ENCODE measurements around the gene AK4. TPM values are rescaled to one million over a fixed set of nuclear protein-coding genes. Genes with fewer than 3 reads are reported as not detected.

Gene AK4
- polyA plus RNA-seq, 3 donors: 4.3 to 9.9 (median 6.7) TPM

- H3K36me3 ChIP-seq (replicated peaks in 1 of 2; ENCODE audit: control insufficient read depth in 1 of 2, insufficient read depth in 2 of 2, low read length in 2 of 2): no peaks in the 10 kb centered on the region
- H2AFZ ChIP-seq (ENCODE audit: insufficient read depth, low read depth, low read length, poor library complexity, severe bottlenecking): no peak overlapping the region
- H4K20me1 ChIP-seq (ENCODE audit: insufficient read depth, low read length): no peaks in the 10 kb centered on the region
- H3K4me3 ChIP-seq (replicated peaks in 1 of 3; ENCODE audit: low read depth in 2 of 3, low read length in 3 of 3): no peak overlapping the region
- peaks cover 4 to 25% of the 10 kb centered on the region in 2 donors for H3K27me3 ChIP-seq (ENCODE audit: control insufficient read depth in 2 of 2, insufficient read depth in 2 of 2, low read length in 2 of 2)
- no peak overlapping the region for H3K9ac ChIP-seq (ENCODE audit: insufficient read depth, low read length, poor library complexity, severe bottlenecking)
- H3K27ac ChIP-seq (ENCODE audit: low read depth in 1 of 2, low read length in 2 of 2): no peak overlapping the region
- no peaks in the 10 kb centered on the region for H3K9me3 ChIP-seq (replicated peaks in 1 of 2; ENCODE audit: control insufficient read depth in 1 of 2, insufficient read depth in 1 of 2, low read length in 2 of 2)
- H3K4me3 Mint-ChIP-seq: no peak overlapping the region
- H3K36me3 Mint-ChIP-seq: peaks cover 0 to 9% of the 10 kb centered on the region in 2 donors
- peaks cover 18% of the 10 kb centered on the region for H3K4me1 Mint-ChIP-seq
- peaks cover 14% of the 10 kb centered on the region for H3K79me2 ChIP-seq (ENCODE audit: insufficient read depth, low read length)
- peaks cover 17 to 37% (median 23%) of the 10 kb centered on the region in 3 donors for H3K27me3 Mint-ChIP-seq (ENCODE audit: low read depth in 3 of 3)
- intact Hi-C loops (cut with micrococcal nuclease): loop anchor here in 1 of 2 donors (10.0 kb wide), 1 partner anchor 65 kb away; no protein-coding TSS in a partner anchor
- DNase-seq: no peak
- no peak for TF ChIP-seq CTCF (IDR thresholded peaks at IDR 0.05)
- H3K4me1 ChIP-seq (ENCODE audit: control insufficient read depth in 1 of 2, insufficient read depth in 2 of 2, low read length in 2 of 2): peaks cover 13 to 21% of the 10 kb centered on the region in 2 donors
- H3K4me2 ChIP-seq (replicated peaks; ENCODE audit: extremely low read depth, low read length, poor library complexity, severe bottlenecking): no peak overlapping the region
- peaks cover 0 to 1% (median 0%) of the 10 kb centered on the region in 7 donors for H3K9me3 Mint-ChIP-seq
- no peak overlapping the region for H3K27ac Mint-ChIP-seq
These were observed 2.1 kb downstream of the AK4 start for GRCh38 chr1:65150108-65150463.

GRCh38 chr1:65150583-65151263 is 2.7 kb downstream of the AK4 start:
- 99% methylated on average over 10 of the region's 23 CpGs for WGBS (ENCODE audit: insufficient coverage)
- no peak overlapping the region for H3K27ac Mint-ChIP-seq
- H3K4me3 Mint-ChIP-seq: no peak overlapping the region
- H3K4me1 Mint-ChIP-seq: peaks cover 18% of the 10 kb centered on the region
- no peak overlapping the region for H2AFZ ChIP-seq (ENCODE audit: insufficient read depth, low read depth, low read length, poor library complexity, severe bottlenecking)
- no peak overlapping the region for H3K4me2 ChIP-seq (replicated peaks; ENCODE audit: extremely low read depth, low read length, poor library complexity, severe bottlenecking)
- H3K36me3 Mint-ChIP-seq: peaks cover 0 to 9% of the 10 kb centered on the region in 2 donors
- peaks cover 4 to 25% of the 10 kb centered on the region in 2 donors for H3K27me3 ChIP-seq (ENCODE audit: control insufficient read depth in 2 of 2, insufficient read depth in 2 of 2, low read length in 2 of 2)
- no peaks in the 10 kb centered on the region for H4K20me1 ChIP-seq (ENCODE audit: insufficient read depth, low read length)
- H3K9me3 ChIP-seq (replicated peaks in 1 of 2; ENCODE audit: control insufficient read depth in 1 of 2, insufficient read depth in 1 of 2, low read length in 2 of 2): no peaks in the 10 kb centered on the region
- H3K4me1 ChIP-seq (ENCODE audit: control insufficient read depth in 1 of 2, insufficient read depth in 2 of 2, low read length in 2 of 2): peaks cover 13 to 21% of the 10 kb centered on the region in 2 donors
- H3K4me3 ChIP-seq (replicated peaks in 1 of 3; ENCODE audit: low read depth in 2 of 3, low read length in 3 of 3): no peak overlapping the region
- DNase-seq: no peak
- H3K9ac ChIP-seq (ENCODE audit: insufficient read depth, low read length, poor library complexity, severe bottlenecking): no peak overlapping the region
- peaks cover 14% of the 10 kb centered on the region for H3K79me2 ChIP-seq (ENCODE audit: insufficient read depth, low read length)
- peaks cover 0 to 1% (median 0%) of the 10 kb centered on the region in 7 donors for H3K9me3 Mint-ChIP-seq
- peaks cover 17 to 33% (median 23%) of the 10 kb centered on the region in 3 donors for H3K27me3 Mint-ChIP-seq (ENCODE audit: low read depth in 3 of 3)
- H3K27ac ChIP-seq (ENCODE audit: low read depth in 1 of 2, low read length in 2 of 2): no peak overlapping the region
- no peaks in the 10 kb centered on the region for H3K36me3 ChIP-seq (replicated peaks in 1 of 2; ENCODE audit: control insufficient read depth in 1 of 2, insufficient read depth in 2 of 2, low read length in 2 of 2)
- TF ChIP-seq CTCF (IDR thresholded peaks at IDR 0.05): no peak
- intact Hi-C loops (cut with micrococcal nuclease): loop anchor here in 1 of 2 donors (10.0 kb wide), 1 partner anchor 66 kb away; no protein-coding TSS in a partner anchor

Data from CD14-positive monocyte (primary cell).